Heart left ventricle (tissue), 16 donors: Measurements from ENCODE around the gene JPH3. TPM values are rescaled to one million over a fixed set of nuclear protein-coding genes. Genes with fewer than 3 reads are reported as not detected.
A peak's percentile ranks its signal among the peaks of the same experiment; 100 is the strongest.

Experiments
- ATAC-seq, 4 donors: fragments of 200-7000 bp; cut with Tn5 transposase; one replicate each; pipeline ENCODE4 v1.9.1; 2020 to 2022; ENCODE audit warnings: moderate library complexity in 4 of 4, mild to moderate bottlenecking in 3 of 4, moderate number of reproducible peaks in 1 of 4
- DNase-seq, 5 donors: peaks; one replicate each; pipeline ENCODE4 v3.0.0-alpha.2; 2020
- H3K27ac ChIP-seq, 12 donors: fragments of 200-600 bp; sonication (generic) in 4 of 12; one replicate each; pipeline versions ENCODE4 v1.5.0 to v1.8.0; 2016 to 2022; ENCODE audit warnings: mild to moderate bottlenecking in 2 of 12
- H3K27me3 ChIP-seq, 9 donors: fragments of 200-600 bp; sonication (generic) in 2 of 9; one replicate each; pipeline versions ENCODE4 v1.5.1 to v1.8.0; 2016 to 2022; ENCODE audit warnings: mild to moderate bottlenecking in 3 of 9
- H3K36me3 ChIP-seq, 9 donors: fragments of 200-600 bp; sonication (generic) in 2 of 9; one replicate each; pipeline versions ENCODE4 v1.5.0 to v1.8.0; 2018 to 2022; ENCODE audit warnings: mild to moderate bottlenecking in 2 of 9
- H3K4me1 ChIP-seq, 12 donors: fragments of 200-600 bp; sonication (generic) in 4 of 12; one replicate each; pipeline versions ENCODE4 v1.5.0 to v1.8.0; 2016 to 2022; ENCODE audit warnings: mild to moderate bottlenecking in 3 of 12
- H3K4me3 ChIP-seq, 12 donors: fragments of 200-600 bp; sonication (generic) in 4 of 12; one replicate each; pipeline versions ENCODE4 v1.5.0 to v1.8.0; 2017 to 2022; ENCODE audit warnings: mild to moderate bottlenecking in 9 of 12, moderate library complexity in 4 of 12
- H3K9me3 ChIP-seq, 12 donors: fragments of 200-600 bp; sonication (generic) in 4 of 12; one replicate each; pipeline versions ENCODE4 v1.5.0 to v1.8.0; 2016 to 2022; ENCODE audit warnings: mild to moderate bottlenecking in 1 of 12
- CTCF ChIP-seq, 12 donors: fragments of 200-600 bp; sonication (generic) in 4 of 12; IDR thresholded peaks; one replicate each; pipeline versions ENCODE4 v1.5.0 to v1.8.0; 2018 to 2022; ENCODE audit warnings: antibody characterized with exemption in 12 of 12, mild to moderate bottlenecking in 5 of 12
- POLR2A ChIP-seq, 2 donors: fragments of 450-650 bp; IDR thresholded peaks; one replicate each; pipeline ENCODE4 v1.6.1; 2017; ENCODE audit warnings: antibody characterized with exemption in 2 of 2, mild to moderate bottlenecking in 2 of 2, moderate library complexity in 2 of 2
- WGBS, 4 donors: extraction: QIAGEN DNeasy Blood & Tissue Kit in 2 of 4; methylation state at CpG; one replicate each; pipeline versions ENCODE4 v1.1.5 to v1.1.7; 2013 to 2018; 5-methylcytosine and 5-hydroxymethylcytosine counted together
- intact Hi-C, 10 donors: fragments of 100-400 bp; cut with DNase I; formaldehyde crosslinking; loops; one replicate each; pipeline versions ENCODE4 v1.11.1 to v1.14.2; 2022
- polyA plus RNA-seq, 2 donors: library from polyadenylated mRNA; stranded (reverse); fragments of 200-250 nt; gene quantifications; one replicate each; pipeline ENCODE4 v1.2.3, GENCODE V29; 2013
- total RNA-seq, 9 donors: library from RNA; depleted of rRNA in 2 of 9; stranded (reverse); fragments of >200 nt in 2 of 9; fragmentation: NEBNext Ultra II Directional in 3 of 9; extraction: Animal tissue kit (Norgen Biotek cat#: 25700) in 3 of 9; gene quantifications; one replicate each; pipeline versions ENCODE4 v1.1.0 to v1.2.4, GENCODE V29; 2016 to 2023
- donor health status: ischemic (EF 13 %, LVEDD 7.1; RV severe dilation, severe dysfunction).
- donor health status: healthy with polysubstance abuse.
- donor health status: DM: no; HTN: yes; CAD: no.
- donor health status: DM: no; HTN: no; CAD: no.
- donor health status: ischemic (EF 25% LVEDD 6.9; RV normal size, moderate dysfunction).
- donor health status: ischemic (EF 25% LVEDD 5.7; RV mildly dilated, moderate dysfunction).
- donor health status: healthy.
- donor health status: DM: yes; HTN: yes; CAD: no.
- donor health status: ischemic (EF 35%, LVEDD 5.7; RV mildly dilated, moderate dysfunction).
- donor health status: nonischemic (EF 11% LVEDD 7.7; RV severe dilation, severe dysfunction).
- donor health status: DM: yes; HTN: yes; CAD: no.
- donor health status: PGD.
- donor health status: ischemic (EF 29% LVEDD 5.4; RV normal size, mild dysfunction).
- donor health status: nonischemic (EF 23%, LVEDD 6.1; RV moderate dilation, normal function).

The JPH3 gene
- total and polyA plus RNA-seq, 11 donors = 0.03 to 0.58 (median 0.21) TPM; not detected in 7

- DNase-seq (no peak), ATAC-seq (no peak)
- Histone ChIP-seq H3K27ac (no peak overlapping the region), H3K4me3 (no peak overlapping the region), H3K36me3 (no peaks in the 10 kb centered on the region), H3K9me3 (no peaks in the 10 kb centered on the region), H3K4me1 (peaks cover 0 to 22% (median 0%) of the 10 kb centered on the region in 12 donors), H3K27me3 (peaks cover 37 to 88% (median 61%) of the 10 kb centered on the region in 9 donors)
- TF ChIP-seq POLR2A (IDR thresholded peaks at IDR 0.05) = no peak
- intact Hi-C loops = no loop called here
- 74 to 80% (median 77%) methylated on average over 12 to 22 of the region's 22 CpGs for WGBS, 4 donors
Measured at GRCh38 chr16:87604634-87605111, 2.4 kb downstream of the JPH3 start.

- Histone ChIP-seq H3K4me3 (no peak overlapping the region), H3K27me3 (peaks cover 16 to 70% (median 43%) of the 10 kb centered on the region in 9 donors), H3K36me3 (no peaks in the 10 kb centered on the region), H3K27ac (no peak overlapping the region), H3K9me3 (no peaks in the 10 kb centered on the region), H3K4me1 (peaks cover 0 to 15% (median 0%) of the 10 kb centered on the region in 12 donors)
- ATAC-seq (no peak), DNase-seq (peak in 1 of 5 donors; percentile 20)
- TF ChIP-seq POLR2A (IDR thresholded peaks at IDR 0.05) (no peak), CTCF (IDR thresholded peaks at IDR 0.05) (no peak)
- intact Hi-C loops = no loop called here
- 85 to 86% (median 86%) methylated on average over 19 of the region's 19 CpGs for WGBS, 4 donors
Measured at GRCh38 chr16:87607223-87607622, 4.9 kb downstream of the JPH3 start.

- H3K36me3 ChIP-seq = no peaks in the 10 kb centered on the region
- H3K9me3 ChIP-seq = no peaks in the 10 kb centered on the region
- peaks cover 0 to 13% (median 0%) of the 10 kb centered on the region in 12 donors for H3K4me1 ChIP-seq
- 75 to 80% (median 79%) methylated on average over 13 of the region's 13 CpGs for WGBS, 4 donors
- H3K4me3 ChIP-seq = no peak overlapping the region
- H3K27me3 ChIP-seq = peaks cover 14 to 67% (median 43%) of the 10 kb centered on the region in 9 donors
- ATAC-seq (no peak), DNase-seq (peak in 1 of 5 donors; percentile 18)
- H3K27ac ChIP-seq = no peak overlapping the region
- intact Hi-C loops = no loop called here
- TF ChIP-seq POLR2A (IDR thresholded peaks at IDR 0.05) (no peak), CTCF (IDR thresholded peaks at IDR 0.05) (no peak)
Measured at GRCh38 chr16:87607871-87608270, 5.6 kb downstream of the JPH3 start.

- ATAC-seq (peak in 3 of 4 donors; percentile 52 to 65 (median 65)), DNase-seq (peak in 4 of 5 donors; percentile 59 to 67 (median 63))
- no peak overlapping the region for H3K27ac ChIP-seq
- no peak overlapping the region for H3K4me3 ChIP-seq
- intact Hi-C loops = no loop called here
- WGBS, 4 donors = 40 to 42% (median 41%) methylated on average over 14 to 20 of the region's 20 CpGs
- H3K27me3 ChIP-seq = peaks cover 8 to 61% (median 37%) of the 10 kb centered on the region in 9 donors
- peaks cover 0 to 6% (median 0%) of the 10 kb centered on the region in 12 donors for H3K4me1 ChIP-seq
- no peaks in the 10 kb centered on the region for H3K36me3 ChIP-seq
- no peaks in the 10 kb centered on the region for H3K9me3 ChIP-seq
- TF ChIP-seq POLR2A (IDR thresholded peaks at IDR 0.05) = no peak
- TF ChIP-seq CTCF (IDR thresholded peaks at IDR 0.05) = no peak
Measured at GRCh38 chr16:87608400-87608985, 6.2 kb downstream of the JPH3 start.
